Mesenteric fat pad (tissue), 1 donor: ENCODE data around the gene FAM163A. TPM values are rescaled to one million over a fixed set of nuclear protein-coding genes. Genes with fewer than 3 reads are reported as not detected.
A peak's percentile ranks its signal among the peaks of the same experiment; 100 is the strongest.
"Not testable (repeated sequence)": the region's sequence is repeated elsewhere in the genome, so short reads cannot be mapped to it uniquely, and the experiment has no call there.

ENCODE experiments used
- DNase-seq: peaks from one replicate; pipeline ENCODE4 v3.0.0-alpha.2; 2020; ENCODE audit warnings: low spot score
- total RNA-seq: library from RNA; stranded (reverse); fragmentation: NEBNext Ultra II Directional; extraction: Animal tissue kit (Norgen Biotek cat#: 25700); gene quantifications from one replicate; pipeline ENCODE4 v1.2.1, GENCODE V29; 2021
- donor health status: DM: yes; HTN: yes; CAD: no.

Gene FAM163A
- total RNA-seq, 1 donor from 2014 or later, result not detected

GRCh38 chr1:179786815-179787685 lies 44.0 kb downstream of the FAM163A start:
- no peak for DNase-seq

DNA sequence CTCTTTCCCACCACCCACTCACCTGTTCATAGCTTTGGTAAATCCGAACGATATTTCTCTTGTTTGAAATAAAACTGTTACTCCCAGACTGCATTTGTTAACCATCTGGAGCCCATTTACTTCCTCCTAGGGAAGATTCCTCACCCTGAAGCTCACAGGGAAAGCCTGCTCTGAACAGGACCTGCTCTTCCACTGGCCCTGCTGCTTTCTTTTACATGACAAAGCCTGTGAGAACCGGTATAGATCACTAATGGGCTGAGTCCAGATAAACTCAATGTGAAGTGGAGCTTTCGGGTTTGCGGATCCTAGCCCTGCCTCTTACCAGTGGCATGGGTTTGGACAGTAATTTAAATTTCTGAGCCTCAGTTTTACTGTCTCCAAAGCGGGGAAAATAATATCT lies 45.2 kb downstream of the FAM163A start:
- DNase-seq, result no peak

DNA sequence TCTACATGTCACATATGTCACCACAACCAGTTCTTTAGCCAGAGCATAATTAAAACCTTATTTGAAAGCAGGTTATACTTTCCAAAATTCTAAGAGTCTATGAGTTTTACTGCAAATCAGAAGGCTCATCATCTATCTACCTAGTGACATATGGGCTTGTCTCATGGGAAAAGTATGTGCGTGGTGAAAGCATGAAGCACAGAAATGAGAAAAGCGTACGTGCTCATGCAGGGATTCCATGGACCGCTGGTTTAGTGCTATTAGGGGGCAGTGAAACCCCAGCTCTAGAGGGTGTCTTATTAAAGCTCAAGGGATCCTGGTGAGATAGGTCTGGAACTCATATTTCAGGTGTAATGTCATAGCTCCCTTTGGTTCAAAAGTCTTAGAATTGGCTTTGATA lies 50.2 kb downstream of the FAM163A start:
- no peak for DNase-seq

- no peak for DNase-seq
Measured at GRCh38 chr1:179794146-179794545, 51.1 kb downstream of the FAM163A start.

GRCh38 chr1:179794669-179795068 lies 51.6 kb downstream of the FAM163A start:
- no peak for DNase-seq

GRCh38 chr1:179798213-179798863 lies 55.2 kb downstream of the FAM163A start:
- no peak for DNase-seq

- no peak for DNase-seq
Measured at GRCh38 chr1:179798864-179799516, 55.9 kb downstream of the FAM163A start.

- DNase-seq, result no peak
Measured at GRCh38 chr1:179800481-179800880, 57.4 kb downstream of the FAM163A start.

DNA sequence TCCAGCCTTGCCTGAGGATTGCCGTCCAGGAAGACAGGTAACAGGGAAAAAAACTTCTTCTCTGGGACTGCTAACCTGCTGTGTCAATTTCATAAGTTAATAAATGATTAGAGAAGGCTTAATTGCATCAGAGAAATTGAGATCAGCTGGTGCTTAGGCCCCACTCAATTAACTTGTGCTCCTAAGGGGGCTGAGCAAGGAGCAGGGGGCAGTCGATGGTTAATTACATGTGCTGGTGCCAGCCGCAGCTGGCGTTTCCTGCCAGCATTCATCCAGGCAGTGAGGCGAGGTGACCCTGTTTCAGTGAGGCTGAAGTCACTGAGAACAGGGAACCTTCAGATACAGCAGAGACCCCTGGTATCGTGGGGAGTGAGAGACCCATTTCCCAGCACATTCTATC lies 60.0 kb downstream of the FAM163A start:
- no peak for DNase-seq

GRCh38 chr1:179803918-179804317 lies 60.8 kb downstream of the FAM163A start:
- DNase-seq, result no peak

DNA sequence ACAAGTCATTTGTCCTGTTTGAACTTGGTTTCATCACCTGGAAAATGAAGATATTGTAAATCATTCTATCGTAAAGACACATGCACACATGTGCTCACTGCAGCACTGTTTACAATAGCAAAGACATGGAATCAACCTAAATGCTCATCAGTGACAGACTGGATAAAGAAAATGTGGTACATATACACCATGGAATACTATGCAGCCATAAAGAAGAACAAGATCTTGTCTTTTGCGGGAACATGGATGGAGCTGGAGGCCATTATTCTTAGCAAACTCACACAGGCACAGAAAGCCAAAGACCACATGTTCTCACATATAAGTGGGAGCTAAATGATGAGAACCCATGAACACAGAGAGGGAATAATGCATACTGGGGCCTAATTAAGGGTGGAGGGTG lies 61.3 kb downstream of the FAM163A start:
- DNase-seq, result not testable (repeated sequence)

- DNase-seq, result no peak
Measured at GRCh38 chr1:179805291-179806195, 62.5 kb downstream of the FAM163A start.

DNA sequence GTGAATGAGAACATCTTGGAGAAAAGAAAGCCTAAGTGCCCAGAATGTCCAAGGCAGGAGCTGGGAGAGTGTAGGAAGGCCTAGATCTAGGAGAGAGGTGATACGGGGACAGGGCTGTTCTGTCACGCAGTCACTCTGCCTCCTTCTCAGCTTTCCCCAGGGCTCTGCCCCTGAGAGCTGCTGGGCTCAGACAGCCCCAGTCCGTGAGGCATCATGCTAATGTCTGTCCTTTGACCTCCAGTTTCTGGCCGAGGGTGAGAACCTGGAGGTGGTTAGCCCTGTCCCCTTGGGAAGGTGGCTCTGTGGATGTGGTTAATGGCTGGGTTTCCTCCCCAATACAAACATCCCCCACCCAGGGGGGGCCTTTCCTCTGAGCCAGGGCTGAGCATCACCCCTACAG lies 63.2 kb downstream of the FAM163A start:
- DNase-seq, result no peak

DNA sequence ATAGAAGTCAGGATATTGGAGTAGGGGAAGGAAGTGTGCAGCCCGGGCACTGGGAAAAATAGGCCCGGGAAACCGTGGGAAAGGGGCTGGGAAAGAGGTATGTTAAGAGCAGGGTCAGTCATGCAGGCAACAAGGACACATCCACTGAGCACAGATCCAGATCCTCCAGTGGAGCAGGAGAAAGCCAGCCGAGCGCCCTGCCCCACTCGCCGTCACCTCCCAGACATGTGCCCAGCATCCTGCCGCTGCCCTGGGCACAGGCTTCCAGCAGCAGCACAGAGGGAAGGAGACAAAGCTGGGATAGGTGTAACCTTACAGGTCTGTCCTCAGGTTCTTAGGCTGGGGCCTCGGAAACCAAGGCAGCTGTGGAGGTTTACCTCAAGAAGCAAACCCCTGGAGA lies 64.2 kb downstream of the FAM163A start:
- DNase-seq, result no peak

GRCh38 chr1:179807691-179808485 lies 64.8 kb downstream of the FAM163A start:
- DNase-seq, result no peak

DNA sequence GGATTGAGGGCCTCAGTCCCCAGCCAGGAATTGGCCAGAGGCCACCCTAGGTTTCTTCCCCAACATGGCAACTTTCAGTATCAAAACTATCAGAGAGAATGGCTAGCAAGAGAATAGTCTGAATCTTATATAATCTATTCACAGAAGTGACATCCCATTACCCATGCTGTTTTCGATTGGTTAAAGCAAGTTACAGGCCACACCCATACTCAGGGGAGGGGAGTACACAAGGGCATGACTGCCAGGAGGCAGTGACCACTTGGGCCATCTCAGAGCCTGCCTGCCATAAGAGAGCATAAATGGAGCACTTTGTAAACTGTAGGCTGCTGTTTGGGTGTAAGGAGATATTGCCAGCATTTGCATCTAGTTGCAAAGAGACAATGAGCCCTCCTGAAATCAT lies 65.4 kb downstream of the FAM163A start:
- DNase-seq, result no peak

GRCh38 chr1:179809506-179810366 lies 66.6 kb downstream of the FAM163A start:
- peak; percentile 89 for DNase-seq

DNA sequence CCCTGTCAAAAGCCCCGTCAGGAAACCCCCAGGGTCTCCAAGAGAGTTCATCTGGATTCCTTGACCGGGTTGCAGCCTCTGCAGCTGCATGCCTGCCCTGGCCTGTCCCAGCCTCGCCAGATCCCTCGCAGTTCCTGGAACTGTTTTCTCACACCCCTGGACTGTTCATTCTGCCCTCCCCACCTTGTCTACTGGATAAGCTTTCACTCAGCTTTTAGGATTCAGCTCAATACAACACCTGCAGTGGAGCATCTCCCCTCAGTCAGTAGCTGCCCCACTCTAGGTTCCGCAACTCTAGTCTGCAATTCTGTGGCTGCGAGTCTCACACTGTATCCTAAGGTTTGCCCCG lies 67.2 kb downstream of the FAM163A start:
- DNase-seq, result peak; percentile 67

GRCh38 chr1:179812501-179813292 lies 69.6 kb downstream of the FAM163A start:
- DNase-seq, result no peak
